Ishikawa (cell line): Measurements from ENCODE around the gene LONP1.

Source experiments
- CEBPB ChIP-seq: IDR thresholded peaks from 2 replicates; pipeline ENCODE4 v1.6.1; 2012
- CREB1 ChIP-seq: IDR thresholded peaks from 2 replicates; pipeline ENCODE4 v1.6.1; 2012; ENCODE audit warnings: low read depth
- EGR1 ChIP-seq: IDR thresholded peaks from 2 replicates; pipeline ENCODE4 v1.6.1; 2012
- EP300 ChIP-seq: IDR thresholded peaks from 2 replicates; pipeline ENCODE4 v1.6.1; 2012; ENCODE audit warnings: borderline replicate concordance
- FOXM1 ChIP-seq: IDR thresholded peaks from 2 replicates; pipeline ENCODE4 v1.6.1; 2012; ENCODE audit warnings: low read depth, borderline replicate concordance
- NFIC ChIP-seq: IDR thresholded peaks from 2 replicates; pipeline ENCODE4 v1.6.1; 2012
- RAD21 ChIP-seq: IDR thresholded peaks from 2 replicates; pipeline ENCODE4 v1.6.1; 2012; ENCODE audit warnings: low read depth
- REST ChIP-seq: IDR thresholded peaks from 2 replicates; pipeline ENCODE4 v1.6.1; 2012; ENCODE audit warnings: low read depth, mild to moderate bottlenecking
- TAF1 ChIP-seq: IDR thresholded peaks from 2 replicates; pipeline ENCODE4 v1.6.1; 2012; ENCODE audit warnings: low read depth, mild to moderate bottlenecking
- TCF12 ChIP-seq: IDR thresholded peaks from 2 replicates; pipeline ENCODE4 v1.6.1; 2012; ENCODE audit warnings: low read depth
- TEAD4 ChIP-seq: IDR thresholded peaks from 2 replicates; pipeline ENCODE4 v1.6.1; 2012
- YY1 ChIP-seq: IDR thresholded peaks from 2 replicates; pipeline ENCODE4 v1.6.1; 2012; ENCODE audit warnings: low read depth
- ZBTB7A ChIP-seq: IDR thresholded peaks from 2 replicates; pipeline ENCODE4 v1.6.1; 2012; ENCODE audit warnings: low read depth
- TF ChIP-seq, protein P1 (sequence below): IDR thresholded peaks from 2 replicates; pipeline ENCODE4 v1.6.1; 2012
- TF ChIP-seq, protein P2 (sequence below): IDR thresholded peaks from 2 replicates; pipeline ENCODE4 v1.6.1; 2012

Gene LONP1

DNA sequence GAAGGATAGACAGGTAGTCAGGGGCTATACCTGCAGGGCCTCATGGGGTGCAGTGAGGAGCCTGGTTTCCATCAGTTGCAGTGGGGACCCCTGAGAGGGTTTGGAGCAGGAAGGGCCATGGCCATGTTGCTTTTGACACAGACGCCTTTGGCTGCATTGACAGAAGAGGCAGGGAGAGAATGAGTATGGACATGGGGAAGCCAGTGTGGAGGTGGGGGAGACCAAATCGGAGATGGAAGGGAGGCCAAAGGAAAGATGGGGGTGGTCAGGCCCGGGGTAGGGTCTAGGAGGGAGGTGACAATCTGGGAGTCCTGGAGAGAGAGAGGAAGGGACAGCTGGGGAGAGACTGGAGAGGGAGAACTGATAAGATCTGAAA, 37.9 kb downstream of the LONP1 start:
- TF ChIP-seq RAD21: no peak
- no peak for TF ChIP-seq EP300
- no peak for TF ChIP-seq CEBPB
- no peak for TF ChIP-seq YY1

- TF ChIP-seq, protein P1, sequence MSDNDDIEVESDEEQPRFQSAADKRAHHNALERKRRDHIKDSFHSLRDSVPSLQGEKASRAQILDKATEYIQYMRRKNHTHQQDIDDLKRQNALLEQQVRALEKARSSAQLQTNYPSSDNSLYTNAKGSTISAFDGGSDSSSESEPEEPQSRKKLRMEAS: no peak
- no peak for TF ChIP-seq EGR1
- no peak for TF ChIP-seq EP300
- no peak for TF ChIP-seq CREB1
- no peak for TF ChIP-seq REST
- TF ChIP-seq TEAD4: no peak
- no peak for TF ChIP-seq FOXM1
- TF ChIP-seq YY1: no peak
- no peak for TF ChIP-seq CEBPB
Measured at GRCh38 chr19:5681391-5682106, 38.4 kb downstream of the LONP1 start.

- TF ChIP-seq RAD21 (no peak), CREB1 (0 out of 2 replicates have a peak, but pooled peaks have one; percentile 33), REST (no peak), CEBPB (no peak; the same call in 1 of the 2 replicates), TCF12 (peak; percentile 82), YY1 (peak; percentile 77), TEAD4 (no peak), EP300 (no peak; the same call in 1 of the 2 replicates), ZBTB7A (peak; percentile 92), NFIC (no peak), TAF1 (peak; percentile 76), FOXM1 (no peak)
- TF ChIP-seq, protein P1: peak; percentile 53; the same call in 1 of the 2 replicates
- TF ChIP-seq, protein P2, sequence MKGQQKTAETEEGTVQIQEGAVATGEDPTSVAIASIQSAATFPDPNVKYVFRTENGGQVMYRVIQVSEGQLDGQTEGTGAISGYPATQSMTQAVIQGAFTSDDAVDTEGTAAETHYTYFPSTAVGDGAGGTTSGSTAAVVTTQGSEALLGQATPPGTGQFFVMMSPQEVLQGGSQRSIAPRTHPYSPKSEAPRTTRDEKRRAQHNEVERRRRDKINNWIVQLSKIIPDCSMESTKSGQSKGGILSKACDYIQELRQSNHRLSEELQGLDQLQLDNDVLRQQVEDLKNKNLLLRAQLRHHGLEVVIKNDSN: peak; percentile 96
Measured at GRCh38 chr19:5680437-5681368, 39.2 kb downstream of the LONP1 start, which contains the start of the genes HSD11B1L and MICOS13. Gene HSD11B1L, plus strand, starts transcription at chr19:5681027. Its CDS starts 3,806 bp downstream, at chr19:5684833. Gene MICOS13, minus strand, starts transcription at chr19:5680516. Its CDS starts 30 bp downstream, at chr19:5680486.

DNA sequence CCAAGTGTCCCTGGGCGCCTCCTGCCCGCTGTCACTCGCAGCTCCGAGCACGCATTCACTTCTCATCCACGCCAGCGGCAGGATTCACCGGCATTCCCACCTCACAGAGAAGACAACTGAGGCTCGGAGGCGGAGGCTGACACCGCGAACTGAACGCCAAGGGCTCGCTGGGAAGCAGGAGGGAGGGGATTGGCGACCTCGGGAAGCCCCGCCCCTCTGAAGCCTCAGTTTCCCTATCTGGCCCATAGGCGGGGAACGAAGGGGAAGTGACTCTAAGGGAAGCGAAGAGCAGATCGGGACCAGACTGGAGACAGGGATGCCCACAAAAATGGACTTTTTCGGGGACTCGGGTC, 39.9 kb downstream of the LONP1 start:
- no peak for TF ChIP-seq FOXM1
- TF ChIP-seq TEAD4: no peak
- TF ChIP-seq REST: no peak
- no peak for TF ChIP-seq CREB1
- TF ChIP-seq, protein P1: no peak
- TF ChIP-seq CEBPB: no peak
- TF ChIP-seq YY1: no peak
- TF ChIP-seq, protein P2: no peak
